GM23248 (cell line): ENCODE data around the gene ELMO3.

Experiments used
- EZH2 ChIP-seq: fragments of 200-600 bp; sonication (generic); IDR thresholded peaks from 2 replicates; pipeline ENCODE4 v1.6.1; 2018; ENCODE audit warnings: antibody characterized with exemption, mild to moderate bottlenecking; ENCODE audit not compliant: insufficient read depth, poor library complexity, severe bottlenecking
- EZH2phosphoT487 ChIP-seq: fragments of 200-600 bp; sonication (generic); IDR thresholded peaks from 2 replicates; pipeline ENCODE4 v1.6.1; 2018; ENCODE audit warnings: antibody characterized with exemption, moderate library complexity, mild to moderate bottlenecking, low read depth; ENCODE audit not compliant: insufficient read depth

GRCh38 chr16:67230809-67231660, 32.1 kb downstream of the ELMO3 start:
- TF ChIP-seq EZH2, result no peak
- TF ChIP-seq EZH2phosphoT487, result no peak
